Measurements from ENCODE around the gene PIK3R6.

PIK3R6 gene

DNA sequence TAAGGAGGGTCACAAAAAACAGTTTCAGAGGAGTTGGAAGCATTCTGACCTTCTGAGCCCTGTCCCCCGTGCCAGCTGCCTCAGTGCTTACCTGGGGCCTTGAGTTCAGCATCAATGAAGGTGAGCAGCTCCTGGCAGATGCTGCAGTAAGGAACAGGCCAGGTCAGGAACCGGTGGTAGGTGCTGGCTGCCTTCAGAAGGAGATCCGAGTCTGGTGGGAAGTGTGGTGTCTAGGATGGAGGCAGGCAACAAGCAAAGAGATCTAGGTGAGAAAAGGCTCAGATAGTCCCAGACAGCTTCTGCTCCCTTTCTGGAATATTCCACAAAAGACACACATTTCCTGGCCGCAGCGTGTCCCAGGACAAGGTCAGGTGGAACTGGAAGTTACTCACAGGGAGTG lies 37.2 kb upstream of the PIK3R6 start:
- H3K9me3 ChIP-seq (ENCODE audit: control insufficient read depth in 5 of 5, low read length in 5 of 5) = no peaks in the 10 kb centered on the region
- peaks cover 0 to 2% (median 0%) of the 10 kb centered on the region in 5 donors for H3K4me1 ChIP-seq (ENCODE audit: control insufficient read depth in 5 of 5, insufficient read depth in 5 of 5, low read length in 5 of 5)
- H3K36me3 ChIP-seq (ENCODE audit: control insufficient read depth in 5 of 5, insufficient read depth in 5 of 5, low read length in 5 of 5) = peaks cover 0 to 11% (median 0%) of the 10 kb centered on the region in 5 donors
- no peak overlapping the region for H3K9ac ChIP-seq (ENCODE audit: low read length in 5 of 5)
- H3K27me3 ChIP-seq (ENCODE audit: control insufficient read depth in 5 of 5, insufficient read depth in 4 of 5, low read length in 5 of 5) = peaks cover 0 to 9% (median 5%) of the 10 kb centered on the region in 5 donors
- H3K27ac ChIP-seq (ENCODE audit: low read depth, low read length) = no peak overlapping the region
- no peak overlapping the region for H3K4me3 ChIP-seq (ENCODE audit: low read depth in 1 of 5, low read length in 5 of 5)

DNA sequence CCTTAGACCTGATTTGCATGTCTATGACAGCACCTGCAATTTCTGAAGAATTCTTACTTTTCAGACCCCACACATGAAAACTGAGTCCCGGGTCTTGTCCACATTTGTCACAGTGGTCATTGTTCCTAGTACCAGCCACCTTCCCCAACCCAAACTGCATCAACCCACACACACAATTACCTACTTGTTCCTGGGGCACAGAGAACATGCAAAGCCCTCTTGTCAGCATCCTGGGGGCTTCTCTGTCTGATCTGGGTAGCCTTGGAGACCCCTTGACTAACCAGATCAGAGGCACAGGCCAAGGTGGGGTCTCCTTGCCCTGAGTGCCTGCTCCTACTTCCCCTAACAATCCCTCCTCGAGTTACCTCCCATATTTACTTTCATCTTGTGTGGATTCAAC lies 36.7 kb upstream of the PIK3R6 start:
- peaks cover 0 to 11% (median 0%) of the 10 kb centered on the region in 5 donors for H3K36me3 ChIP-seq (ENCODE audit: control insufficient read depth in 5 of 5, insufficient read depth in 5 of 5, low read length in 5 of 5)
- H3K27ac ChIP-seq (ENCODE audit: low read depth, low read length) = no peak overlapping the region
- no peak overlapping the region for H3K4me3 ChIP-seq (ENCODE audit: low read depth in 1 of 5, low read length in 5 of 5)
- H3K27me3 ChIP-seq (ENCODE audit: control insufficient read depth in 5 of 5, insufficient read depth in 4 of 5, low read length in 5 of 5) = peaks cover 0 to 9% (median 3%) of the 10 kb centered on the region in 5 donors
- H3K9me3 ChIP-seq (ENCODE audit: control insufficient read depth in 5 of 5, low read length in 5 of 5) = no peaks in the 10 kb centered on the region
- no peaks in the 10 kb centered on the region for H3K4me1 ChIP-seq (ENCODE audit: control insufficient read depth in 5 of 5, insufficient read depth in 5 of 5, low read length in 5 of 5)
- no peak overlapping the region for H3K9ac ChIP-seq (ENCODE audit: low read length in 5 of 5)

DNA sequence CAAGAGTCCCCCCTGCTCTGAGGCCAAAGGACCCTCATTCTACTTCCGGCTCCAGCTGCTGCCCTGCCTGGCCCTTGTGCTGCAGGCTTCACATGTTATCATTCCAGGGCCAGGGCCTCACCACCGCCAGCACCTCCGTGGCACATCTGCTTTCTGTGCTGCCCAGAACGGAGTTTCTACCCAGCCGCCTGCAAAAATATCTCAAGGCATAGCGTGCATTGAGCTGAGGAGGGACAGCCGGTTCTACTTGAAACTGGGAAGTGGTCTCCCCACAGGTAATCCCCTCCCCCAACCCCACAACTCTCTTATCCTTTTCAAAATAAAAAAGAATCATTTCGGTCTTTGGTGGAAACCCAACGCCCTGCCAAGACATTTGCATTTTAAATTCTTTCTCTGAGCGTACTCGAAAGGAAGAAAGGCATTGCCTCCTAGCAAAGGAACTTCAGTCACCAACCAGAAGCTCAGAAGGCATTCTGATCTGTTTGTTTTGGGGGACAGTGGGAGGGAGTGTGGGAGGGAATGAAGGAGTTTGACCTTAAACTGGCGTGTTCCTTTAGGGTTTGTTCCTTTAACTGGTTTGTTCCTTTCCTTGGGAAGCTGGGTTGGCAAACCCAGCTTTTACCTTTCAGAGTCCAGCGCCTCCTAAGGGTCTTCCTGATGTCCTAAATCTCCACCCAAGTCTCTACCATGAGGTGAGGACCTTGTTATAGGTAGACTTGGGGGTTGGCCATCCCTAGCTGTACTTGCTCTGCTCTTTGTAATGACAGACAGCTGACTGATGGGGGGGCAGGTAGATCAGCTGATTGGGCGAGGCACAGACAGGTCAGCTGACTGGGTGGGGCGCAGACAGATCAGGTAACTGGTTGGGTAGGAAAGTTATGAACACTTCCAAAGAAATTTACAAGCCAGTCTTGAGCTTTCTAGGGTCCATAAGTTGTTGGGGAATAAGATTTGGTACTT lies 33.4 kb upstream of the PIK3R6 start:
- Histone ChIP-seq H3K4me3 (ENCODE audit: low read depth in 1 of 5, low read length in 5 of 5) (no peak overlapping the region), H3K36me3 (ENCODE audit: control insufficient read depth in 5 of 5, insufficient read depth in 5 of 5, low read length in 5 of 5) (peaks cover 0 to 18% (median 0%) of the 10 kb centered on the region in 5 donors), H3K27me3 (ENCODE audit: control insufficient read depth in 5 of 5, insufficient read depth in 4 of 5, low read length in 5 of 5) (peaks cover 0 to 13% (median 6%) of the 10 kb centered on the region in 5 donors), H3K9ac (ENCODE audit: low read length in 5 of 5) (no peak overlapping the region), H3K27ac (ENCODE audit: low read depth, low read length) (no peak overlapping the region), H3K4me1 (ENCODE audit: control insufficient read depth in 5 of 5, insufficient read depth in 5 of 5, low read length in 5 of 5) (no peaks in the 10 kb centered on the region), H3K9me3 (ENCODE audit: control insufficient read depth in 5 of 5, low read length in 5 of 5) (no peaks in the 10 kb centered on the region)

DNA sequence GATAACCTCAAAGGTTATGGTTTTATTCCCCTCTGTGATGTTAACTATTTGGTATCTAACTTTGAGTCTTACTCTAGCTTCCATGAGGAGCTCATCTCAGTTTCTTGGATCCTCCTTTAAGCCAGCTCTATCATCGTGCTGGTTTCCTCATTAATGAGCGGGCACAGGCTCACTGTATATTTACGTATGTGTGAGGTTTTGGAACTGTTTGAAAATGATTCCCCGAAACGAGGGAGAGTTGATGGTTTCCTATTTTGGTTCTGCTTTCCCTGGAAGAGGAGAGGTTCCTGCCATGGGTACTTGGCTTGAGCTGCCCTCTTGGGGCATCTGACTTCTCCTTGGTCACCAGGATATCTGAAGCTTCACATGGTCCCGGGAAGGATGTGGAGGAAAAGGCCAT lies 32.7 kb upstream of the PIK3R6 start:
- H3K4me1 ChIP-seq (ENCODE audit: control insufficient read depth in 5 of 5, insufficient read depth in 5 of 5, low read length in 5 of 5) = no peaks in the 10 kb centered on the region
- H3K9ac ChIP-seq (ENCODE audit: low read length in 5 of 5) = no peak overlapping the region
- H3K4me3 ChIP-seq (ENCODE audit: low read depth in 1 of 5, low read length in 5 of 5) = no peak overlapping the region
- H3K27ac ChIP-seq (ENCODE audit: low read depth, low read length) = no peak overlapping the region
- H3K36me3 ChIP-seq (ENCODE audit: control insufficient read depth in 5 of 5, insufficient read depth in 5 of 5, low read length in 5 of 5) = peaks cover 0 to 18% (median 0%) of the 10 kb centered on the region in 5 donors
- H3K9me3 ChIP-seq (ENCODE audit: control insufficient read depth in 5 of 5, low read length in 5 of 5) = no peaks in the 10 kb centered on the region
- peaks cover 0 to 10% (median 3%) of the 10 kb centered on the region in 5 donors for H3K27me3 ChIP-seq (ENCODE audit: control insufficient read depth in 5 of 5, insufficient read depth in 4 of 5, low read length in 5 of 5)

DNA sequence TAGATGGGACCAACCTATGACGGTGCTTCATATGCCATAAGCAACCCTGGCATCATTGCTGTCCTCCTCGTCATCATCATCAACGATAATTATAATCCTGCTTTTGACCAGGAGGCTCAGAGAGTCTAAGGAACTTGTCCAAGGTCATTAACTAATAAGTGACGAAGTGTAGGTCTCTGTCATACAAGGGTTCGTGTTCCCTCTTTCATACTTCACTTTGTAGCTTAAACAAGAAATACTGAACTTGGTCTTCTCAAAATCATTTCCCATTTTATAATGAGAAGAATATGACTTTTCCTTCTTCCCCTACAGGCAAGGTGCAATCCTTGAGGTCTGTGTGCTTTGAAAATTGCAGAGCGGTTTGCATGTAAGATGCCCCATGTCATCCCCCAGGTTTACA lies 31.2 kb upstream of the PIK3R6 start:
- no peak overlapping the region for H3K27ac ChIP-seq (ENCODE audit: low read depth, low read length)
- H3K4me1 ChIP-seq (ENCODE audit: control insufficient read depth in 5 of 5, insufficient read depth in 5 of 5, low read length in 5 of 5) = peaks cover 0 to 3% (median 0%) of the 10 kb centered on the region in 5 donors
- peaks cover 0 to 8% (median 0%) of the 10 kb centered on the region in 5 donors for H3K36me3 ChIP-seq (ENCODE audit: control insufficient read depth in 5 of 5, insufficient read depth in 5 of 5, low read length in 5 of 5)
- H3K9me3 ChIP-seq (ENCODE audit: control insufficient read depth in 5 of 5, low read length in 5 of 5) = no peaks in the 10 kb centered on the region
- peaks cover 0 to 13% (median 3%) of the 10 kb centered on the region in 5 donors for H3K27me3 ChIP-seq (ENCODE audit: control insufficient read depth in 5 of 5, insufficient read depth in 4 of 5, low read length in 5 of 5)
- no peak overlapping the region for H3K9ac ChIP-seq (ENCODE audit: low read length in 5 of 5)
- H3K4me3 ChIP-seq (ENCODE audit: low read depth in 1 of 5, low read length in 5 of 5) = no peak overlapping the region

DNA sequence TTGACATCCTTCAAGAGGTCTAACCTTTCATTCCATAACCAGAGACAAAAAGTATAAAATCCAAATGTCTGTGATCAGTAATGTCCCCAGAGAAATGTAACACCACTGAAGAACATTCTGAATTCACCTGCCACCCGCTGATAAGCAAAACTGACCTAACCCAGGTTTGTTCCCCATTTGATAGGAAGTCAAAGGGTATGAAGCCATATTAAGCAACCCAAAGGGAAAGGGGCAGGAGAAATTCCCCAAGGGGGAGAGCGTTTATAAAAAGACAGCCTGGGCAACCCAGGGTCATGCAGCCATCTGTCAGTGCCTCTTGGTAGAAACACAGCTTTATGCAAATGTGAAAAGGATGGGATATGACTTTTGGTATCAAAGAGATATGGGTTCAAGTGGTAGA lies 30.7 kb upstream of the PIK3R6 start:
- Histone ChIP-seq H3K9me3 (ENCODE audit: control insufficient read depth in 5 of 5, low read length in 5 of 5) (no peaks in the 10 kb centered on the region), H3K4me3 (ENCODE audit: low read depth in 1 of 5, low read length in 5 of 5) (no peak overlapping the region), H3K4me1 (ENCODE audit: control insufficient read depth in 5 of 5, insufficient read depth in 5 of 5, low read length in 5 of 5) (peaks cover 0 to 3% (median 0%) of the 10 kb centered on the region in 5 donors), H3K9ac (ENCODE audit: low read length in 5 of 5) (no peak overlapping the region), H3K27me3 (ENCODE audit: control insufficient read depth in 5 of 5, insufficient read depth in 4 of 5, low read length in 5 of 5) (peaks cover 0 to 13% (median 3%) of the 10 kb centered on the region in 5 donors), H3K36me3 (ENCODE audit: control insufficient read depth in 5 of 5, insufficient read depth in 5 of 5, low read length in 5 of 5) (peaks cover 0 to 8% (median 0%) of the 10 kb centered on the region in 5 donors), H3K27ac (ENCODE audit: low read depth, low read length) (no peak overlapping the region)

DNA sequence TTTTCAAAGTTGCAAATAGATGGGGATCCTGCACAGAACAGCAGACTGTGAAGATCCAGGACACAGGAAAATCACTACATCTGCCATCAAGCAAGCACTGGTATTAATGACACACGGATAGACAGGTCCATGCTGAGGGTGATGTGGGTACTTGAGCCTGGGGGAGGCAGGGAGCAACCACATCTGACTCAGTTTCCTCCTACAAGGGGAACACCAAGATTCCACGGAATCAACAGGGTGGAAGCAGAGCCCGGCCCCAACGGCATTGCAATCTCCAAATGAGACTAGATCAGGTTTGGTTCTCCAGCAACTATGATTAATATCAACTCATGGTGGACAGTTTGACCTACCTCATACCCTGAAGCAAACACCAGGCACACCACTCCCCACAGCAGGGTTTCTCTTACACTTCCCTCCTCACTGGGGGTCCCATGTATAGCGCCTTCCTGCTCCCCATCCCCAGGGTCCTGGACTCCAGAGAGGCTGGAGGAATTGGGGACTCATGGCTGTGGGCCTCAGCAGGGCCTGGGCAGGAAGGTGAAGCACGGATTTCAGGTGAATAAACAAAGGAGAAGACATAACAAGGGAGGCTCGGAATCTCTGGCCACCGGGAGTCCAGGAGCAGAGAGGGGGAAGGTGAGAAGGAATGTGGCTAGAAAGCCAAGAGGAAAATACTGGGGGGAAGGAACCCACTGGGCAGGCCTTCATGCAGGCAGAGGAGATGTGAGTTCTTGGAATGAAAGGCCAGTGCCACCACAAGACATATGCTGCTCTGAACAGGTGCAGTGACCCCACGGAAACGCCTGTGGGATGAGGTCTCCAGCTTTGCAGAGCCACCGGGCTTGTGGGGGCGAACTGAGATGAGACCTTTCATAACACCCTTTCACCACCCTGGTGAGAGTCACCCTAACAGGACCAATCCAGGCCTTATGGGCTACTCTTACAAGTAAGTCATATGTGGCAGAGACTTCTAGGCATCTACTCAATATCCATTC lies 29.5 kb upstream of the PIK3R6 start:
- no peak overlapping the region for H3K9ac ChIP-seq (ENCODE audit: low read length in 5 of 5)
- H3K4me1 ChIP-seq (ENCODE audit: control insufficient read depth in 5 of 5, insufficient read depth in 5 of 5, low read length in 5 of 5) = peaks cover 0 to 3% (median 0%) of the 10 kb centered on the region in 5 donors
- no peak overlapping the region for H3K27ac ChIP-seq (ENCODE audit: low read depth, low read length)
- peaks cover 0 to 8% (median 0%) of the 10 kb centered on the region in 5 donors for H3K36me3 ChIP-seq (ENCODE audit: control insufficient read depth in 5 of 5, insufficient read depth in 5 of 5, low read length in 5 of 5)
- no peaks in the 10 kb centered on the region for H3K9me3 ChIP-seq (ENCODE audit: control insufficient read depth in 5 of 5, low read length in 5 of 5)
- H3K4me3 ChIP-seq (ENCODE audit: low read depth in 1 of 5, low read length in 5 of 5) = no peak overlapping the region
- H3K27me3 ChIP-seq (ENCODE audit: control insufficient read depth in 5 of 5, insufficient read depth in 4 of 5, low read length in 5 of 5) = peaks cover 0 to 13% (median 3%) of the 10 kb centered on the region in 5 donors

DNA sequence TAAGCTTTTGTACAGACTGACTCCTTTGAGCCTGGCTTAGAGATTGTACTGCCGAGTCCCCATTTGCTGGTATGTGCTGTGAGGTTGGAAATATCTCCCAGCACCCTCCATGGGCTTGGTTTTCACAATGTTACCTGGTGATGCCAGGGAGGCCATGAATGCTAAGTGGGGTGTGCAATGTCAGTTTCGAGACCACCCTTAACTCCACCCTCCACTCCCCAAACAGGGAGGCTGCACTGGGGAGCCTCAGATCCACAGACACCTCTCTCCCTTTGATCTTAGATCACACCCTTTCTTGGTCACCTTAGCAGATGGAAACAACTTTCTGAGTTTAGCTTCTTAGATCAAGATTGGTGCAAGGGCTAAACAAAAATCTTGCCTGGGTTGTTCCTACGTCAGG lies 28.6 kb upstream of the PIK3R6 start:
- H3K9me3 ChIP-seq (ENCODE audit: control insufficient read depth in 5 of 5, low read length in 5 of 5) = no peaks in the 10 kb centered on the region
- peaks cover 0 to 8% (median 0%) of the 10 kb centered on the region in 5 donors for H3K36me3 ChIP-seq (ENCODE audit: control insufficient read depth in 5 of 5, insufficient read depth in 5 of 5, low read length in 5 of 5)
- no peak overlapping the region for H3K4me3 ChIP-seq (ENCODE audit: low read depth in 1 of 5, low read length in 5 of 5)
- no peak overlapping the region for H3K27ac ChIP-seq (ENCODE audit: low read depth, low read length)
- peaks cover 0 to 13% (median 3%) of the 10 kb centered on the region in 5 donors for H3K27me3 ChIP-seq (ENCODE audit: control insufficient read depth in 5 of 5, insufficient read depth in 4 of 5, low read length in 5 of 5)
- peaks cover 0 to 3% (median 0%) of the 10 kb centered on the region in 5 donors for H3K4me1 ChIP-seq (ENCODE audit: control insufficient read depth in 5 of 5, insufficient read depth in 5 of 5, low read length in 5 of 5)
- H3K9ac ChIP-seq (ENCODE audit: low read length in 5 of 5) = no peak overlapping the region

DNA sequence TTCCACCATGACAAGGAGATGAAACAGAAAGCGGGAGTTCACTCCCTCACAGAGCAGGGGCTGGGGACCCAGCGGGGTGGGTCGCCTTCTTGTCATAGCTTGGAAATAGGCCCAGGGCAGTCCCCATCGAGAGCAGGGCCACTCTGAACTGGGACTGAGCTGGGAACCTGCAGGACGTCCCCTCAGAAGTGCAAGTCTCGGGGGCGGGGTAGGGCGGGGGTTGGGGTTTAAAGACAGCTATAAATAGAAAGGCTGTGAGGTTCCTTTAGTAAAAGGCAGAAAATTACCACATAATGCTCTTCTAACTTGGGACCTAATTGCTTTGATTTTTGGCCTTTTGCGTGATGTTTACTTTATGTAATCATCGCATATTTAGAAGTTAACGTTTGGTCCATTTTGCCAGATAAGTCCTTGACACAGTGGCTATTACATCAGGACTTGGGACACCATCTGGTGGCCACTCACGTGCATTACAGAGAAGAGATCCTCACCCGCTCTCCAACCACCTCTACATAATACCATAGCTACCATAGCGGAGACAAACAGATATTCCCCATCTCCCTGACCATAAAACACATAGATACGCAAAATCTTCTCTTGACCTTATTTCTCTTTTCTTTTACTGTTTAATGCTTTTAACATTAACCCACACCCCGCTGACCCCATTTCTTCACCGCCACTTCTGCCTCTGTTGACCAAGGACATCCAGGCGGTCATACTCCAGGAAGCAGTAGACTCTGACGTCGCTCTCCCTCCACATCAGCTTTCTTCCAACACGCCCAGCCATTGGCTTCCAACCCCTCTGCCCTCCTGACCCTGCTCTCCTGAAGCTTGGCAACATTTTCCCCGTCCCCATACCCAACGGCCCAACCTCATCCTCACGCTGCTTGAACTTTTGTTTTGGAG lies 27.5 kb upstream of the PIK3R6 start:
- Histone ChIP-seq H3K9me3 (ENCODE audit: control insufficient read depth in 5 of 5, low read length in 5 of 5) (no peaks in the 10 kb centered on the region), H3K4me3 (ENCODE audit: low read depth in 1 of 5, low read length in 5 of 5) (no peak overlapping the region), H3K4me1 (ENCODE audit: control insufficient read depth in 5 of 5, insufficient read depth in 5 of 5, low read length in 5 of 5) (peaks cover 0 to 3% (median 0%) of the 10 kb centered on the region in 5 donors), H3K36me3 (ENCODE audit: control insufficient read depth in 5 of 5, insufficient read depth in 5 of 5, low read length in 5 of 5) (peaks cover 0 to 18% (median 2%) of the 10 kb centered on the region in 5 donors), H3K27ac (ENCODE audit: low read depth, low read length) (no peak overlapping the region), H3K9ac (ENCODE audit: low read length in 5 of 5) (no peak overlapping the region), H3K27me3 (ENCODE audit: control insufficient read depth in 5 of 5, insufficient read depth in 4 of 5, low read length in 5 of 5) (peaks cover 0 to 13% (median 3%) of the 10 kb centered on the region in 5 donors)

Data from subcutaneous abdominal adipose tissue (tissue), 5 donors.